22Rv1 (cell line): ENCODE data around the gene CDKL1.
"Not testable (repeated sequence)": the region's sequence is repeated elsewhere in the genome, so short reads cannot be mapped to it uniquely, and the experiment has no call there.

Experiments used
- H3K27ac ChIP-seq: fragments of 450-650 bp; 2 replicates; pipeline ENCODE4 v1.5.1; 2017
- ZFX ChIP-seq: fragments of 450-650 bp; IDR thresholded peaks from 2 replicates; pipeline ENCODE4 v1.6.1; 2017; ENCODE audit warnings: antibody characterized with exemption, borderline replicate concordance
- TF ChIP-seq, protein P1 (sequence below): fragments of 450-650 bp; IDR thresholded peaks from 2 replicates; pipeline ENCODE4 v1.5.1; 2017; ENCODE audit warnings: mild to moderate bottlenecking

Gene CDKL1

DNA sequence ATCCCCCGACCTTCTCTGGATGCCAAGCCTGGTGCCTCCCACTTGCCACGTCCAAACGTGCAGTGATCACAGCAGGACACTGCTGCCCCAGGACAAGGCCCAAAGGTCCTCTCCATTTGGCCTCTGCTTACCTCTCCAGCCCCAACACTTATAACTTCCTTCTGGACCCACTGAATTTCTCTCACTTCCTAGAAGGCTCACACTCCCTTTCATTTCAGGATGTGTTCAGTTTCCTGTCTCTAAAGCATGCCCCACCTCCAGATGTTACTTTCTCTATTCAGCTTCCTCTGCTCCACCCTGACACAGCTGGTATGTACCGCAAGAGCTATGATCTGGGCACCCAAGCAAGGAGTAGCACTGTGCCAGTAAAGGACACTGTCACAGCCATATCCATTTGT lies 33.0 kb downstream of the CDKL1 start:
- no peak for TF ChIP-seq ZFX
- TF ChIP-seq, protein P1, sequence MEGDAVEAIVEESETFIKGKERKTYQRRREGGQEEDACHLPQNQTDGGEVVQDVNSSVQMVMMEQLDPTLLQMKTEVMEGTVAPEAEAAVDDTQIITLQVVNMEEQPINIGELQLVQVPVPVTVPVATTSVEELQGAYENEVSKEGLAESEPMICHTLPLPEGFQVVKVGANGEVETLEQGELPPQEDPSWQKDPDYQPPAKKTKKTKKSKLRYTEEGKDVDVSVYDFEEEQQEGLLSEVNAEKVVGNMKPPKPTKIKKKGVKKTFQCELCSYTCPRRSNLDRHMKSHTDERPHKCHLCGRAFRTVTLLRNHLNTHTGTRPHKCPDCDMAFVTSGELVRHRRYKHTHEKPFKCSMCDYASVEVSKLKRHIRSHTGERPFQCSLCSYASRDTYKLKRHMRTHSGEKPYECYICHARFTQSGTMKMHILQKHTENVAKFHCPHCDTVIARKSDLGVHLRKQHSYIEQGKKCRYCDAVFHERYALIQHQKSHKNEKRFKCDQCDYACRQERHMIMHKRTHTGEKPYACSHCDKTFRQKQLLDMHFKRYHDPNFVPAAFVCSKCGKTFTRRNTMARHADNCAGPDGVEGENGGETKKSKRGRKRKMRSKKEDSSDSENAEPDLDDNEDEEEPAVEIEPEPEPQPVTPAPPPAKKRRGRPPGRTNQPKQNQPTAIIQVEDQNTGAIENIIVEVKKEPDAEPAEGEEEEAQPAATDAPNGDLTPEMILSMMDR, result no peak
- no peak overlapping the region for H3K27ac ChIP-seq

- no peak overlapping the region for H3K27ac ChIP-seq
- TF ChIP-seq, protein P1, result no peak
- TF ChIP-seq ZFX, result no peak
These were observed 33.6 kb downstream of the CDKL1 start for GRCh38 chr14:50362764-50363713.

DNA sequence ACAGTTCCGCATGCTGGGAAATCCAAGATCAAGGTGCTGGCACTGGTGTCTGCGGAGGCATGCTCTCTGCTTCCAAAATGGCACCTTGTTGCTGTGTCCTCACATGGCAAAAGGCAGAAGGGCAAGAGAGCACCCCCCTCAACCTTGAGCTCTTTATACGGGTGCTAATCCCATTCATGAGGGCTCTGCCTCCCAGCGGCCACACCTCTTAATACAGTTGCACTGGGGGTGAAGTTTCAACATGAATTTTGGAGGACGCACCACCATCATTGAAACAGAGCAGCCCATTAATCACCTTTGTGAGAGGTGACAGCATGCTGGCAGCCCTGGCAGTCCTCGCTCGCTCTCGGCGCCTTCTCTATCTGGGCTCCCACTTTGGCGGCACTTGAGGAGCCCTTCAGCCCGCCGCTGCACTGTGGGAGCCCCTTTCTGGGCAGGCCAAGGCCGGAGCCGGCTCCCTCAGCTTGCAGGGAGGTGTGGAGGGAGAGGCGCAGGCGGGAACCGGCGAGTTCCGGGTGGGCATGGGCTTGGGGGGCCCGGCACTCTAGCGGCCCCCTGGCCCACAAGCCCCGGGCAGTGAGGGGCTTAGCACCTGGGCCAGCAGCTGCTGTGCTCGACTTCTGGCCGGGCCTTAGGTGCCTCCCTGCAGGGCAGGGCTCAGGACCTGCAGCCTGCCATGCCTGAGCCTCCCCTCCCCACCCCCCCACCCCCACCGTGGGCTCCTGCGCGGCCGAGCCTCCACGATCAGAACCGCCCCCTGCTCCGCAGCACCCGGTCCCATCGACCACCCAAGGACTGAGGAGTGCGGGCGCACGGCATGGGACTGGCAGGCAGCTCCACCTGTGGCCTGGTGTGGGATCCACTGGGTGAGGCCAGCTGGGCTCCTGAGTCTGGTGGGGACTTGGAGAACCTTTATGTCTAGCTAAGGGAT lies 34.9 kb downstream of the CDKL1 start:
- not testable (repeated sequence) for H3K27ac ChIP-seq

DNA sequence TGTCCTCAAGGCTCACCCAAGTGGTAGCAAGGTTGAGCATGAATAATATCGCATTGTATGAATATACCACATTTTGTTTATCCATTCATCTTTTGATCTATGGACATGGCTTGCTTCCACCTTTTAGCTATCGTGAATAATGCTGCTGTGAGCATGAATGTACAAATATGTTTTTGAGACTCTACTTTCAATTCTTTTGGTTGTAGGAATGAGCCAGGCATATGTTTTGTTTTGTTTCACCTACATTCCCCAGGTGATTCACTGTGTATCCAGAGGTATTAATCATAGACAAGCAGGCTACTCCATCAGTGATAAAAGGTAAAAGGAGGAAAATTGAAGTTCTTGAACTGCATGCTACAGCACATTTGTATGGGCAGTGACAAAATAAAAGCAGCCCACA lies 35.8 kb downstream of the CDKL1 start:
- no peak for TF ChIP-seq ZFX
- TF ChIP-seq, protein P1, result no peak
- no peak overlapping the region for H3K27ac ChIP-seq

DNA sequence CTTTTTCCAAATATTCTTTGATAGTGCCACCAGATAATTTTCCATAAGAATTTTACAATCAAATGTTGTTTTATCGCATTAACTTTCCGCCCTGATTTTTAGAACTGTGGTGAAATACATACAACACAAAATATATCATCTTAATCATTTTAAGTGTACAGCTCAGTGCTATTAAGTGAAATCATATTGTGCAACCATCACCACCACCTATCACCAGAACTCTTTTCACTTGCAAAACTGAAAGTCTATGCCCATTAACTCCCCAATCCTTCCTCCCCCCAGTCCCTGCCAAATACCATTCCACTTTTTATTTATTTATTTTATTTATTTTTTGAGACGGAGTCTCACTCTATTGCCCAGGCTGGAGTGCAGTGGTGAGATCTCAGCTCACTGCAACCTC lies 36.6 kb downstream of the CDKL1 start:
- H3K27ac ChIP-seq, result no peak overlapping the region
- TF ChIP-seq ZFX, result no peak
- TF ChIP-seq, protein P1, result no peak

DNA sequence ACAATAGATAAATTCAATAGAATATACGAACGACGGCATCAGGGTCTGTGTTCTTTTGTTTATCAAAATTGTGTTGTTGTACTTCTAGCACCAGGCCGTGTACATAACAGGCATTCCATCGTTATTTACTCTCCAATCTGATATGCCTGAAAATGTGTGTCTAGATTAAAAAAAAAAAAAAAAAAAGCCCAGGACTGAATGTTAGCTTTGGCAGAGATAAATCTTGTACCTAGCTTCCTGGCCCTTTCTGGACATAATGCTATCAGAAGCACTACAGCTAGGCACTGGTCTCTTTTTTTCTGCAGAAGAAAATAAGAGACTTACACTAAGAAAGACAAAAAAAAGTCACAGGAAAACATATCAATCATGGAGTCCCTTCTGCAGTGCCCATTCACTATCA lies 37.0 kb downstream of the CDKL1 start:
- H3K27ac ChIP-seq, result no peak overlapping the region
- TF ChIP-seq, protein P1, result no peak
- no peak for TF ChIP-seq ZFX

GRCh38 chr14:50357753-50358395 lies 38.8 kb downstream of the CDKL1 start:
- no peak for TF ChIP-seq ZFX
- TF ChIP-seq, protein P1, result no peak
- H3K27ac ChIP-seq, result no peak overlapping the region
